ENCODE measurements around the gene CYP3A4.

Gene CYP3A4

GRCh38 chr7:99709838-99710578 lies 74.0 kb downstream of the CYP3A4 start:
- TF ChIP-seq EZH2phosphoT487 (conservative IDR thresholded peaks at IDR 0.05; ENCODE audit: low read length) (no peak), CTCF (IDR thresholded peaks at IDR 0.05; ENCODE audit: insufficient read depth, low read length, poor library complexity, severe bottlenecking) (no peak)
- no peak overlapping the region for H2AFZ ChIP-seq (ENCODE audit: low read depth, low read length, severe bottlenecking)
- no peaks in the 10 kb centered on the region for H3F3A ChIP-seq (ENCODE audit: insufficient read depth)
- H3K27ac ChIP-seq (ENCODE audit: low read depth, low read length): no peak overlapping the region
- H3K36me3 ChIP-seq (ENCODE audit: low read length): no peaks in the 10 kb centered on the region
- no peaks in the 10 kb centered on the region for H3K9me3 ChIP-seq (ENCODE audit: insufficient read depth, low read length)
- no peak overlapping the region for H3K4me3 ChIP-seq (ENCODE audit: insufficient read depth, low read length, poor library complexity, severe bottlenecking)
- H3K9me2 ChIP-seq (replicated peaks; ENCODE audit: insufficient read depth, low read length): no peaks in the 10 kb centered on the region
- no peaks in the 10 kb centered on the region for H4K20me1 ChIP-seq (ENCODE audit: low read depth, low read length)
- no peaks in the 10 kb centered on the region for H3K79me2 ChIP-seq (ENCODE audit: insufficient read depth, low read length)
- no peaks in the 10 kb centered on the region for H3K27me3 ChIP-seq (ENCODE audit: low read length)
- H3K9ac ChIP-seq (ENCODE audit: low read length): no peak overlapping the region
- no peak overlapping the region for H3K4me2 ChIP-seq (ENCODE audit: low read depth, low read length, poor library complexity, severe bottlenecking)

GRCh38 chr7:99709260-99709659 lies 74.7 kb downstream of the CYP3A4 start:
- H2AFZ ChIP-seq (ENCODE audit: low read depth, low read length, severe bottlenecking): no peak overlapping the region
- H3F3A ChIP-seq (ENCODE audit: insufficient read depth): no peaks in the 10 kb centered on the region
- no peak overlapping the region for H3K4me3 ChIP-seq (ENCODE audit: insufficient read depth, low read length, poor library complexity, severe bottlenecking)
- TF ChIP-seq CTCF (IDR thresholded peaks at IDR 0.05; ENCODE audit: insufficient read depth, low read length, poor library complexity, severe bottlenecking) (no peak), EZH2phosphoT487 (conservative IDR thresholded peaks at IDR 0.05; ENCODE audit: low read length) (no peak)
- no peak overlapping the region for H3K27ac ChIP-seq (ENCODE audit: low read depth, low read length)
- H3K9ac ChIP-seq (ENCODE audit: low read length): no peak overlapping the region
- no peaks in the 10 kb centered on the region for H3K9me3 ChIP-seq (ENCODE audit: insufficient read depth, low read length)
- H3K27me3 ChIP-seq (ENCODE audit: low read length): no peaks in the 10 kb centered on the region
- H3K79me2 ChIP-seq (ENCODE audit: insufficient read depth, low read length): no peaks in the 10 kb centered on the region
- no peak overlapping the region for H3K4me2 ChIP-seq (ENCODE audit: low read depth, low read length, poor library complexity, severe bottlenecking)
- H3K36me3 ChIP-seq (ENCODE audit: low read length): no peaks in the 10 kb centered on the region
- no peaks in the 10 kb centered on the region for H3K9me2 ChIP-seq (replicated peaks; ENCODE audit: insufficient read depth, low read length)
- H4K20me1 ChIP-seq (ENCODE audit: low read depth, low read length): no peaks in the 10 kb centered on the region

- Histone ChIP-seq H2AFZ (ENCODE audit: low read depth, low read length, severe bottlenecking) (no peak overlapping the region), H3K27me3 (ENCODE audit: low read length) (no peaks in the 10 kb centered on the region)
- TF ChIP-seq CTCF (IDR thresholded peaks at IDR 0.05; ENCODE audit: insufficient read depth, low read length, poor library complexity, severe bottlenecking): no peak
- no peak for TF ChIP-seq EZH2phosphoT487 (conservative IDR thresholded peaks at IDR 0.05; ENCODE audit: low read length)
Measured at GRCh38 chr7:99707096-99707495, 76.9 kb downstream of the CYP3A4 start.

More at GRCh38 chr7:99707096-99707495, 76.9 kb downstream of the CYP3A4 start:
- no peaks in the 10 kb centered on the region for H3K79me2 ChIP-seq (ENCODE audit: insufficient read depth, low read length)
- no peaks in the 10 kb centered on the region for H3K9me2 ChIP-seq (replicated peaks; ENCODE audit: insufficient read depth, low read length)
- H3K9me3 ChIP-seq (ENCODE audit: insufficient read depth, low read length): no peaks in the 10 kb centered on the region
- H3K36me3 ChIP-seq (ENCODE audit: low read length): no peaks in the 10 kb centered on the region
- H3K9ac ChIP-seq (ENCODE audit: low read length): no peak overlapping the region
- H3F3A ChIP-seq (ENCODE audit: insufficient read depth): no peaks in the 10 kb centered on the region
- no peak overlapping the region for H3K4me2 ChIP-seq (ENCODE audit: low read depth, low read length, poor library complexity, severe bottlenecking)
- H3K4me3 ChIP-seq (ENCODE audit: insufficient read depth, low read length, poor library complexity, severe bottlenecking): no peak overlapping the region
- no peak overlapping the region for H3K27ac ChIP-seq (ENCODE audit: low read depth, low read length)
- no peaks in the 10 kb centered on the region for H4K20me1 ChIP-seq (ENCODE audit: low read depth, low read length)

Measured in SU-DHL-6 (cell line).